Smooth muscle cell (in vitro differentiated cells): ENCODE data around the gene RASA3. TPM values are rescaled to one million over a fixed set of nuclear protein-coding genes. Genes with fewer than 3 reads are reported as not detected.
A peak's percentile ranks its signal among the peaks of the same experiment; 100 is the strongest.

ENCODE experiments used
- DNase-seq: peaks from one replicate; lab custom pipeline; 2025; ENCODE audit not compliant: unreplicated experiment; lab: John Stamatoyannopoulos, UW
- H2AFZ ChIP-seq: fragments of 200-600 bp; sonication (generic); 2 replicates; pipeline ENCODE4 v1.6.0; 2016; ENCODE audit warnings: antibody characterized with exemption, low read depth, mild to moderate bottlenecking
- H3F3A ChIP-seq: fragments of 200-600 bp; sonication (generic); 2 replicates; pipeline ENCODE4 v1.6.0; 2017; ENCODE audit warnings: antibody characterized with exemption, low read depth
- H3K27ac ChIP-seq: fragments of 200-600 bp; sonication (generic); 2 replicates; pipeline ENCODE4 v1.5.1; 2016; ENCODE audit warnings: low read depth, mild to moderate bottlenecking
- H3K27me3 ChIP-seq: fragments of 200-600 bp; sonication (generic); 2 replicates; pipeline ENCODE4 v1.6.1; 2016; ENCODE audit warnings: low read depth, mild to moderate bottlenecking
- H3K36me3 ChIP-seq: fragments of 200-600 bp; sonication (generic); 2 replicates; pipeline ENCODE4 v1.5.1; 2016; ENCODE audit warnings: low read depth
- H3K4me1 ChIP-seq: fragments of 200-600 bp; sonication (generic); 2 replicates; pipeline ENCODE4 v1.5.1; 2016; ENCODE audit warnings: low read depth
- H3K4me2 ChIP-seq: fragments of 200-600 bp; sonication (generic); 2 replicates; pipeline ENCODE4 v1.6.0; 2016; ENCODE audit warnings: mild to moderate bottlenecking
- H3K4me3 ChIP-seq: fragments of 200-600 bp; sonication (generic); 2 replicates; pipeline ENCODE4 v1.5.1; 2016; ENCODE audit warnings: mild to moderate bottlenecking
- H3K79me2 ChIP-seq: fragments of 200-600 bp; sonication (generic); 2 replicates; pipeline ENCODE4 v1.6.0; 2016; ENCODE audit warnings: low read depth, mild to moderate bottlenecking
- H3K9ac ChIP-seq: fragments of 200-600 bp; sonication (generic); 2 replicates; pipeline ENCODE4 v1.6.0; 2016; ENCODE audit warnings: low read depth
- H3K9me3 ChIP-seq: fragments of 200-600 bp; sonication (generic); replicated peaks from 2 replicates; pipeline ENCODE4 v1.5.1; 2016; ENCODE audit warnings: low read depth
- H4K20me1 ChIP-seq: fragments of 200-600 bp; sonication (generic); 2 replicates; pipeline ENCODE4 v1.6.0; 2016; ENCODE audit warnings: low read depth
- WGBS: methylation state at CpG from one replicate; pipeline ENCODE4 v1.1.7; 2016; ENCODE audit warnings: low lambda C conversion rate; 5-methylcytosine and 5-hydroxymethylcytosine counted together
- polyA plus RNA-seq: library from polyadenylated mRNA; unstranded; fragments of >200 nt; fragmentation: Nextera tagmentation; extraction: Ambion mirVana; gene quantifications from 2 replicates; pipeline ENCODE4 v1.2.1, GENCODE V29; 2016
- total RNA-seq: library from RNA; depleted of rRNA; stranded (reverse); fragments of >200 nt; gene quantifications from 2 replicates; pipeline ENCODE4 v1.2.3, GENCODE V29; 2014
- TF ChIP-seq, protein P1 (sequence below): fragments of 200-600 bp; sonication (generic); IDR thresholded peaks from 2 replicates; pipeline ENCODE4 v1.5.1; 2017; ENCODE audit warnings: borderline replicate concordance, mild to moderate bottlenecking, antibody characterized with exemption; ENCODE audit not compliant: insufficient read depth, poor library complexity, severe bottlenecking

RASA3 gene
- total and polyA plus RNA-seq, 2 experiments from 2014 or later = 21.3 to 26.8 TPM

DNA sequence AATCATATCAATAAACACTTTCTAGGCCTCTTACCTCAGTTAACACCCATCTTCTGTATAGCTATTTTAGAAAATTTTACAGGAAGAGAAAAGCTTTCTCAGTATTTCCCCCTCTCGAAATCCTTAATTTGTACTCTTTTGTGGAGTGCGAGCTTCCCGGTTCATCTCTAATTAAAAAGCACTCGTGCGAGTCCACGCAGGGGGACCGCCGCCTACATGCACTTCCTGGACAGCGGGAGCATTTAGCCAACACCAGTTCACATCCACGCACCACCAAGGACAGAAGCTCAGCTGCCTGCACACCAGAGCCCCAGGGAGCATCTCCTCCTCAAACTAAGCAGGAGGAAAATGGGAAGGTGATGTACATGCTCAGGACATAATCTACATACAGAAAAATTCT is 60.0 kb downstream of the RASA3 start:
- Histone ChIP-seq H3K27me3 (no peaks in the 10 kb centered on the region), H4K20me1 (peaks cover 54% of the 10 kb centered on the region), H3K4me1 (peaks cover 8% of the 10 kb centered on the region), H3K36me3 (no peaks in the 10 kb centered on the region), H3F3A (peaks cover 5% of the 10 kb centered on the region), H2AFZ (no peak overlapping the region), H3K79me2 (peaks cover 74% of the 10 kb centered on the region), H3K9ac (no peak overlapping the region), H3K4me3 (no peak overlapping the region), H3K27ac (no peak overlapping the region), H3K4me2 (no peak overlapping the region), H3K9me3 (no peaks in the 10 kb centered on the region)
- DNase-seq = no peak
- 94% methylated on average over 10 of the region's 10 CpGs for WGBS
- TF ChIP-seq, protein P1, sequence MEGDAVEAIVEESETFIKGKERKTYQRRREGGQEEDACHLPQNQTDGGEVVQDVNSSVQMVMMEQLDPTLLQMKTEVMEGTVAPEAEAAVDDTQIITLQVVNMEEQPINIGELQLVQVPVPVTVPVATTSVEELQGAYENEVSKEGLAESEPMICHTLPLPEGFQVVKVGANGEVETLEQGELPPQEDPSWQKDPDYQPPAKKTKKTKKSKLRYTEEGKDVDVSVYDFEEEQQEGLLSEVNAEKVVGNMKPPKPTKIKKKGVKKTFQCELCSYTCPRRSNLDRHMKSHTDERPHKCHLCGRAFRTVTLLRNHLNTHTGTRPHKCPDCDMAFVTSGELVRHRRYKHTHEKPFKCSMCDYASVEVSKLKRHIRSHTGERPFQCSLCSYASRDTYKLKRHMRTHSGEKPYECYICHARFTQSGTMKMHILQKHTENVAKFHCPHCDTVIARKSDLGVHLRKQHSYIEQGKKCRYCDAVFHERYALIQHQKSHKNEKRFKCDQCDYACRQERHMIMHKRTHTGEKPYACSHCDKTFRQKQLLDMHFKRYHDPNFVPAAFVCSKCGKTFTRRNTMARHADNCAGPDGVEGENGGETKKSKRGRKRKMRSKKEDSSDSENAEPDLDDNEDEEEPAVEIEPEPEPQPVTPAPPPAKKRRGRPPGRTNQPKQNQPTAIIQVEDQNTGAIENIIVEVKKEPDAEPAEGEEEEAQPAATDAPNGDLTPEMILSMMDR = no peak

DNA sequence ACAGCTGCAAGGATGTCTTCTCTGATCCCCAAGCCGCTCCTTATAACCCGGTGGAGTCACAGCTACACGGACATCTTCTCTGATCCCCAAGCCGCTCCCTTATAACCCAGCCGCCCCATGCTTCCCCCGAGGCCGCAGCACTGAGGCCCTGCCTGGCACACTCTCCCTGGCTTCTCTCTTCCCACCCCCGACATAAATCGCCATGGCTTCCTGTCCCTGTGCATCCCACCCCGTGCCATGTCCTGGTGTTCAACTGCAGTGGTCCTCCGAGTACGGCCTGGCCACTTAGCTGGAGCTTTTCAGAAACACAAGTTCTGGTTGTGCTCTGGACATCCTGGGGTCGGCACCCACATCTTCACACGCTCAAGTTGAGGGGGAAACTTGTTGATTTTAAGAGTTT is 60.4 kb downstream of the RASA3 start:
- peak overlapping the region; percentile 4 for H3K27ac ChIP-seq
- TF ChIP-seq, protein P1 = no peak
- no peaks in the 10 kb centered on the region for H3K36me3 ChIP-seq
- peaks cover 71% of the 10 kb centered on the region for H3K79me2 ChIP-seq
- peaks cover 5% of the 10 kb centered on the region for H3F3A ChIP-seq
- no peaks in the 10 kb centered on the region for H3K27me3 ChIP-seq
- DNase-seq = no peak
- peaks cover 8% of the 10 kb centered on the region for H3K4me1 ChIP-seq
- H3K9me3 ChIP-seq = no peaks in the 10 kb centered on the region
- no peak overlapping the region for H3K9ac ChIP-seq
- WGBS = 86% methylated on average over 14 of the region's 14 CpGs
- H4K20me1 ChIP-seq = peaks cover 52% of the 10 kb centered on the region
- no peak overlapping the region for H3K4me3 ChIP-seq
- no peak overlapping the region for H2AFZ ChIP-seq
- H3K4me2 ChIP-seq = no peak overlapping the region

DNA sequence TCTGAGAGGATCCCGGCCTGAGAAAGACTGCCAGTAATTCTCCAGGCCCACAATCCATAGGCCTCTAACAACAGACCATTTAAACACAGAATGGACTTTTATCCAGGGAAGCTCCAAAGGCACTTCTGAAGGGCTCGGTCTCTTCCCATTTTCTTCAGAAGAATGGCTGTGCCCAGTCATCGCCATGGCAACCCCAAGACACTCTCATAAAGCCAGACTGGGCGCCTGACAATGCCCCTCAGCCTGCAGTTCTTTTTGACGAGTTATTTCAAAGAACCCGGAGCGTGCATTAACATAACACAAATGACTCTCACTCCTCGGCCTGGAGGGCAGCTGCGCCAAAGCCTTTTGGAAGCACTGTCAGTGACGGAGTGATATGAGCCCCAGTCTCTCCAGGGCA is 61.0 kb downstream of the RASA3 start:
- H3K27me3 ChIP-seq = no peaks in the 10 kb centered on the region
- H3K79me2 ChIP-seq = peaks cover 70% of the 10 kb centered on the region
- peak overlapping the region; percentile 4 for H3K27ac ChIP-seq
- TF ChIP-seq, protein P1 = no peak
- H4K20me1 ChIP-seq = peaks cover 50% of the 10 kb centered on the region
- H3K36me3 ChIP-seq = no peaks in the 10 kb centered on the region
- DNase-seq = no peak
- H3K4me1 ChIP-seq = peaks cover 8% of the 10 kb centered on the region
- no peak overlapping the region for H3K4me2 ChIP-seq
- peaks cover 5% of the 10 kb centered on the region for H3F3A ChIP-seq
- 84% methylated on average over 10 of the region's 10 CpGs for WGBS
- H3K4me3 ChIP-seq = no peak overlapping the region
- no peak overlapping the region for H2AFZ ChIP-seq
- no peak overlapping the region for H3K9ac ChIP-seq
- no peaks in the 10 kb centered on the region for H3K9me3 ChIP-seq

DNA sequence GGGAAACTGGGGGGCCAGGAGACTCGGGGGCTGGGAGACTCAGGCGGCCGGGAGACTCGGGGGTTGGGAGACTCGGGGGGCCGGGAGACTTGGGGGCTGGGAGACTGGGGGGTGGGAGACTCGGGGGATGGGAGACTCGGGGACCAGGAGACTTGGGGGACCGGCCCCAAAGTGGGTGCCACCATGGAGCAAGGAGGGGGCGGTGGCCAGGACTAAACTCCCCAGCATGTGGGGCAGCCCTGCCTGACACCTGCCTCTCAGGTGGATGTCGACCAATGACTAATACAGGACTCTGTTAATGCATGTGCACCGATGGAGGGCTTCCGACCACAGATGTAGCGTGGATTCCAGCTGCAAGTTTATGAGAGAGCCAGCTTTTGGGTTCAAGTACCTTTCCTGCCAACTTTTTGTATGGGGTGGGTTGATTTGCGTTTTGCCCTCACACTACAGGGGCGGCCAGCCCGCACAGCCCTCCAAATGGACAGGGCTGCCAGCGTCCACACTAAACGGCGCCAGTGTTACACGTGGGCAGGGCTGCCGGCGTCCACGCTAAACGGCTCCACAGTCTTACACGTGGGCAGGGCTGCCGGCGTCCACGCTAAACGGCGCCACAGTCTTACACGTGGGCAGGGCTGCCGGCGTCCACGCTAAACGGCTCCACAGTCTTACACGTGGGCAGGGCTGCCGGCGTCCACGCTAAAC is 62.2 kb downstream of the RASA3 start:
- H3K36me3 ChIP-seq = no peaks in the 10 kb centered on the region
- no peak for DNase-seq
- H3K9me3 ChIP-seq = no peaks in the 10 kb centered on the region
- H2AFZ ChIP-seq = no peak overlapping the region
- peaks cover 5% of the 10 kb centered on the region for H3F3A ChIP-seq
- peaks cover 14% of the 10 kb centered on the region for H3K4me1 ChIP-seq
- peaks cover 46% of the 10 kb centered on the region for H4K20me1 ChIP-seq
- peaks cover 68% of the 10 kb centered on the region for H3K79me2 ChIP-seq
- no peaks in the 10 kb centered on the region for H3K27me3 ChIP-seq
- H3K4me2 ChIP-seq = no peak overlapping the region
- WGBS = 98% methylated on average over 27 of the region's 40 CpGs
- no peak overlapping the region for H3K27ac ChIP-seq
- TF ChIP-seq, protein P1 = no peak
- H3K9ac ChIP-seq = no peak overlapping the region
- H3K4me3 ChIP-seq = no peak overlapping the region
